NCI-H460 (cell line): Measurements from ENCODE around the gene SOAT1. TPM values are rescaled to one million over a fixed set of nuclear protein-coding genes. Genes with fewer than 3 reads are reported as not detected.
"Not testable (repeated sequence)": the region's sequence is repeated elsewhere in the genome, so short reads cannot be mapped to it uniquely, and the experiment has no call there.

Experiments used
- DNase-seq: peaks from one replicate; pipeline ENCODE4 v3.0.0-alpha.2; 2016; ENCODE audit warnings: low read depth; ENCODE audit errors: extremely low read depth
- polyA plus RNA-seq: library from polyadenylated mRNA; depleted of rRNA; stranded (reverse); fragments of >200 nt; gene quantifications from 2 replicates; pipeline ENCODE4 v1.2.3, GENCODE V29; 2014; cell fraction: nucleus; rRNA removed
- total RNA-seq: library from RNA; depleted of rRNA; stranded (reverse); fragments of >200 nt; shearing (Covaris generic); gene quantifications from 2 replicates; pipeline ENCODE4 v1.2.3, GENCODE V29; 2014; rRNA removed

The SOAT1 gene
- 14.4 and 22.8 TPM in 2 replicates for total RNA-seq
- 14.3 and 17.3 TPM in 2 replicates for polyA plus RNA-seq

DNA sequence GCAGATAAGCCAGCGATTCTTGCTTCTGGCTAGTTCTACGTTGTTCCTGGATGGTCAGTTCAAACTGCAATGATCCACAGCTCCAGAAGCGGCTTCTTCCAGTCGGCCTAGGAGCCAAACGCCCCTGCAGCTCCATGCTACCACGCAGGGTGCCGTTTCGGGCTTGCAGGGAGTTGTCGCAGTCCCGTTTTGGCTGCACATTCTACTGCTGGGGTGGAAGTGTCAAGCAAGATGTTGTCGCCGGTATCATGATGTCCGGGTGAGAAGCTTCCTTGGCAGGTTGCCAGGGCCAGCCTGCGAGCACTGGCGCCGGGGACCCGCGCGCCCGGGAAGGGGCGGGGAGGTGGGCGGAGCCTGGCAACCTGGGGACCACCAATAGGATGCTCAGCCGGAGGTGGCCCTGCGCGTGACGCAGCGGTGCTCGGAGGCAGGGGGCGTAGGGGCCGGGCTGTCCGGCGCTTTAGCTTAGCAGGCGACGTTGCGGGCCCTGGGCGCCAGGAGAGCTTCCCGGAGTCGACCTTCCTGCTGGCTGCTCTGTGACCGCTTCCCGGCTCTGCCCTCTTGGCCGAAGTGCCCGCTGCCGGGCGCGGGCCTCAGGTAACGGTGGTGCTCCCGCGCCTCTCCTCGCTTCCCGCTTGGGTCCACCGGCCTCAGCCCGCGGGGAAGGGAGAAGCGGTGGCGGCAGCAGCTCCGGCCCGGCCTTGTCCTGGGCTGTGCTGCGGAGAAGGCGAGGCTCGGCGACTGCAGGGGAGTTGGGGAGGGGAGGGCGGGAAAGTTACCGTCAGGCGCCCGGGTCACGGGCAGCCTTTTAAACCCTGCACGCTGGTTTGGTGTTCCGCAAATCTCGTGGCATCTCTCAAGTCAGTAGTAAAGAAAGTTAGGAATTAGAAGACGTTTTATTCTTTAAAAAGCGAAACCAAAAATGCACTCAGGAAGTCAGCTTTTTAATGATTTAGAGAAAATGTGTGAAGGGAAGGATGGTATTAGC lies at the start of gene SOAT1:
TSS of gene SOAT1 (plus strand) at position 458 of the 988 bp plus-strand sequence. CDS start 8,888 bp downstream, outside the sequence.
- DNase-seq = peak; percentile 84

DNA sequence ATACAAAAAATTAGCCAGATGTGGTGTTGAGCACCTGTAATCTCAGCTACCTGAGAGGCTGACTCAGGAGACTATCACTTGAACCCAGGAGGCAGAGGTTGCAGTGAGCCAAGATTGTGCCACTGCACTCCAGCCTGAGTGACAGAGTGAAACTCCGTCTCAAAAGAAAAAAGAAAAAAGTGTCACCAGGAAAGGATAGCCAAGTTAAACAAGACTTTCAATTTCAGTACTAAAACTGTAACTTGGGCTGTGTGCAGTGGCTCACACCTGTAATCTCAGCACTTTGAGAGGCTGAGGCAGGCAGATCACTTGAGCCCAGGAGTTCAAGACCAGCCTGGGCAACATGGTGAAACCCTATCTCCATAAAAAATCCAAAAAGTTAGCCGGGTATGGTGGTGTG lies 48.2 kb upstream of the SOAT1 start:
- DNase-seq = not testable (repeated sequence)

DNA sequence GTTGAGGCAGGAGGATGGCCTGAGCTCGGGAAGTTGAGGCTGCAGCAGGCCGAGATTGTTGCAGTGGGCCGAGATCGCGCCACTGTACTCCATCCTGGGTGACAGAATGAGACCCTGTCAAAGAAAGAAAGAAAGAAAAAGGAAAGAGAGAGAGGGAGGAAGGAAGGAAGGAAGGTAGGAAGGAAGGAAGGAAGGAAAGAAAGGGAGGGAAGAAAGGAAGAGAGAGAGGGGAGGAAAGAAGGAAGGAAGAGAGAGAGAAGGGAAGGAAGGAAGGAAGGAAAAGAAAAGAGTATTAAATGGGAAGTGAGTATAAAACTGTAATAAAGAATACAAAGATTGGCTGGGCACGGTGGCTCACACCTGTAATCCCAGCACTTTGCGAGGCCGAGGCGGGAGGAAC lies 45.7 kb upstream of the SOAT1 start:
- no peak for DNase-seq

DNA sequence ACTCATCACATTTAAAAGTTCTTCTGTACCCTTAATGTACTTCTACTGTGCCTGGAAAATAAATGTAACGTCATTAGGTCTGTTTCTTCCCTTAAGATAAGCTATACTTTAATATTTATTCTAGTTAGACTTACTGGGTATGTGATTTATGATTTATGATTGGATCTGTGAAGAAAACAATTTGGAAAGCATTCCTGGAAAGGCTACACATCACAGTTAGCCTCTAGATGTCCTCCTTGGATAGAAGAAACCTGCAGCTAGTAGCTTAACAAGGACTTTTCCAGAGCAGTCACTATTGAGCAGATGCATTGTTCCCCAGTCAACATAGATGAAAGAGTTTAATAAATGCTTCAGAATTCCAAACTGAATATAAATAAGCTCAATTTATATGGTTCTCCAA lies 41.9 kb upstream of the SOAT1 start:
- DNase-seq = peak; percentile 41

DNA sequence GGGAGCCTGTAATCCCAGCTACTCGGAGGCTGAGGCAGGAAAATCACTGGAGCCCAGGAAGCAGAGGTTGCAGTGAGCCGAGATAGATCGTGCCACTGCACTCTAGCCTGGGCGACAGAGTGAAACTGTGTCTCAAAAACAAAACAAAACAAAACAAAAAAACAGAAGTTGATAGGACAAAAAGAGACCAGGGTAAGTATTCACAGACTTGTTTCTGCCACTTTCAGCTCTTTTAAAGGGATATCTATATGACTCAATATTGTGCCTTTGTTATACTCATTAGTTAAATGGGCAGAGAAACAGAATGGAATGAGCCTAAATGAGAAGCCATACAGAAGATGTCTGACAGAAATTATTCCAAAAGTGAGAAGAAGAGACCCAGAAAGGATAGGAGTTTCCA lies 41.0 kb upstream of the SOAT1 start:
- DNase-seq = no peak

DNA sequence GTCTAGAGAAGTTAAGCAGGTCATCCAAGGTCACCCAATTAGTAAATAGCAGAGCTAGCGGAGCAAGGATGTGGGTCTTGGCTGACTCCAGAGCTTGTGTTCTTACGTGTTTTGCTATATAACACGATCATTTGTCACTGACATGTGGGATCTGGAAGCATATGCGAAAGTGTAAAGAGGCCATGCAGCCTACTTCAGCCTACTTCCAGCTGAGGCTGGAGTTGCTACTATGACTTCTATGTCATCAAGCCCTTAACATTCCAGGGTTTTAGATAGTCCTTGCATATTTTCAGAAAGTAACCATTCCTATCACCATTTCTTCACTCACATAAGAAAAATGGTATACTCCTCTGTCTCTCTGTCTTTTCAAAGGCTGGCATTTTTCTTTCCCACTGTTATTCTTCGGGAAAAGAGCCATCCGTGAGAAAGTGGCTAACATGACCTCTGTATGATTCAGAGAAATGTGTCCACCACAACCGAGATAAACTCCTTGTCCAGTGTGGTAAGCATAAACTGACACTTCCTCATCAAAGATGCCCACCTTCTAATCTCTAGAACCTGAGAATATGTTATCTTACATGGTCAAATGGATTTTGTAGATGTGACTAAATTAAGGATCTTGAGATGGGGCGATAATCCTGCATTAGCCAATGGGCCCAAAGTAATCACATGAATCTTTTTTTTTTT lies 40.2 kb upstream of the SOAT1 start:
- no peak for DNase-seq

DNA sequence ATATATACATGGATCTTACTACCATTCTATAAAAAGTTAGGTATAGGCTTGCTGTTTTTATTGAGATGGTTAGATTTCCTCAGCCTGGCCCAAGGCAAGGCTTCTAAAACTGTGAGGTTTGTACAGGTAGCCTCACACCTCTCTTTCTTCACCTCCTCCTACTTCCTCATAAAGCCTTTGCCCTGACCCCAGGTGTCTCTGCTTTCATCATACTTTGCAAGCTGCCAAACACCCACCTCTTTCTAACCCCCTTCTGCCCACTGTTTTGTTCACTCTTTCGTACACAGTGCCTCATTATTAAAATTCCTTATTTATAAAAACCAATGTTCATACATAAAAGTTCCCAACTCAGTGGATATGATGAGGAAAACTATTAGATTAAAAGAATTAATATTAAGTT lies 31.4 kb upstream of the SOAT1 start:
- DNase-seq = no peak

DNA sequence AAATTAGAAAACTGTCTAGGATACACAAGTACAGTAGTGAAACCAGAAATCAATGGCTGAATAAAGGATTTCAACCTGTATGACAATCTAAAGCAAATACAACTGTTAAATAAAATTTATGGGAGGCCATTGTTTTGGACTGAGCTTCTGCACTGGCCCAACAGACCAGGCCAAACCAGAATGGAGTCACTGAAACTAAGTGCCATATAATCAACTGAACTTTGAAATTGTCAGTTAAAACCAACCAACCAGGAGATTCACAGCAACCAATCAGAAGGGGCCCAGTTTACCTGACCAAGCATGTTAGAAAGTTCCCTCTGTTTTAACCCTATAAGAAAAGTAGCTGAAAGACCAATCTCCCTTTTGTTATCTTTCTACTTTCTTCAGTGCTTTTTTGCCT lies 30.5 kb upstream of the SOAT1 start:
- DNase-seq = no peak

DNA sequence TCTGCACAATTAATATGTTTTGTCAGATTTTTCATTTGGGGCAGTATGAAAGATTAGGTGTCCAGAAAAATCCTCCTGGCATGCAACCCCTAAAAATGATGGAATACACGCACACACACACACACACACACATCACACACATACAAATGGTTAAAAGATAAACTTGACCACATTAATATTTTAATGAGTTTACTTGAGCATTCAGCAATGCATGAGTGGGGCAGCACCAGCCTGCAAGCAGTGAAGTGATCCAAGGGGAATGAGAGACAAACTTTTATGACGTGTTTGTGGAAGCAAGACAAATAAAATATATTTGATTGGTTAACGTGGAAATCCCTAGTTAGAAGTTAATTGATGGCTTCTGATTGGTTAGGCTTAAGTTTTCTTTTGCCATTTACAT lies 29.1 kb upstream of the SOAT1 start:
- no peak for DNase-seq

DNA sequence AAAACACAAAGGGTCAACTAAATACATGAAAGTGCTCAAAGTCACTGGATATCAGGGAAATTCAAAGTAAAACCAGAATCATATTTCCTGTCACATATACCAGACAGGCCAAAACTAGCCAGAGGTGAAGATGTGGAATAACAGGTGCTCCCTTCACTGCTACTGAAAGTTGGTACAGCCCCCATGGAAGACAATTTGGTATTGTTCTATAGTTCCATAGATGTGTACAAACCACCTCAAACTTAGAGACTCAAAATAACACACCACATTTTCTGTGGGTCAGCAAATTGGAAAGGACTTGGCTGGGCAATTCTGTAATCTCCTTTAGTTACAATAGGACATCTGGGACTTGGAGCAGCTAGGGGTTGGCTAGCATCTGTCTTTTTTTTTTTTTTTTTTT lies 24.5 kb upstream of the SOAT1 start:
- DNase-seq = no peak

DNA sequence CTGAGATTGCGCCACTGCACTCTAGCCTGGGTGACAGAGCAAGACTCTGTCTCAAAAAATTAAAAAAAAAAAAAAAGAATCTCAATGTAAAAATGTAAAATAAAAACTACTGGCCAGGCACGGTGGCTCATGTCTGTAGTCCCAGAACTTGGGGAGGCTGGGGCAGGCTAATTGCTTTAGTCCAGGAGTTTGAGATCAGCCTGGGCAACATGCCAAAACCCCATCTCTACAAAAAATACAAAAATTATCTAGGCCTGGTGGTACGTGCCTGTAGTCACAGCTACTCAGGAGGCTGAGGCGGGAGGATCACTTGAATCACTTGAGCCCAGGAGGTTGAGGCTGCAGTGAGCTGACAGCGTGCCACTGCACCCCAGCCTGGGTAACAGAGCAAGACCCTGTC lies 19.2 kb upstream of the SOAT1 start:
- not testable (repeated sequence) for DNase-seq

DNA sequence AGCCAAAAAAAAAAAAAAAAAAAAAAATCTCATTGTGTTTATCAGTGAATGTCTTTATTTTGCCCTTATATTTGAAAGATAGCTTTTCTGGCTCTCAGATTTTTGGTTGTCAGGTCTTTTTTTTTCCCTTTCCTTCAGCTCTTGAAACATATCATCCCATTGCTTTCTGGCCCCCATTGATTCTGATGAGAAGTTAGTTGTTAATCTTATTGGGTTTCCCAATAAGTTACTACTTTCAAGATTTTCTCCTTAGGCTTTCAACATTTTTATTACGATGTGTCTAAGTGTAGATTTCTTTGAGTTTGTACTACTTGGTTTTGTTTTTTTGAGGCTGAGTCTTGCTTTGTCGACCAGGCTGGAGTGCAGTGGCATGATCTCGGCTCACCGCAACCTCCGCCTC lies 14.7 kb upstream of the SOAT1 start:
- no peak for DNase-seq

DNA sequence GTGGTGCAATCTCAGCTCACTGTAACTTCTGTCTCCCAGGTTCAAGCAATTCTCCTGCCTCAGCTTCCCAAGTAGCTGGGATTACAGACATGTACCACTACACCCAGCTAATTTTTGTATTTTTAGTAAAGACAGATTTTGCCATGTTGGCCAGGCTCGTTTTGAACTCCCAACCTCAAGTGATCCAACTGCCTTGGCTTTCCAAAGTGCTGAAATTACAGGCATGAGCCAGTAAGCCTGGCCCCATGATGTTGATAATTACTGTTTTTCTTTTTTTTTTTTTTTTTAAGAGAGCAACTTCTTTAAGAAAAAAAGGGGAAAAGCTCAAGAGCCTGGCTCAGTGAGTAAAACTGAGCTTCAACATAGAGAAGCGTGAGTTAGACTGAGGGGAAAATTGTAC lies 9.6 kb upstream of the SOAT1 start:
- DNase-seq = no peak

DNA sequence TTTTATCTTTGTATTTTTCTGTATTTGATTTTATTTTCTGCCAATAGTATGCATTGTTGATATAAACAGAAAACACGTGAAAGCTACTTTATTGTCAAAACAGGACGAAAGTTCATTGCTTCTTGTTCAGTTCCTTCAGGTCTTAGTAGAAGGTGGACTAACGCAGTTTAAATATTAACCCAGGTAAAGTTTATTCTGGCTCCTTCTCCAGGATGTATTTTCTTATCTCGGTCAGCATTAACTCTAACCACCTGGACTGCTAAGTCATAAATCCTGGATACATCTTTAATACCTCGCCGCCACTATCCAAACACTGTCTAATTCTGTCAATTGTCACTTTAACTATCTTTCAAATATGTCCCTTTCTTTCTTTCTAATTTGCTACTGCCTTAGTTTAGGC lies 5.7 kb upstream of the SOAT1 start:
- DNase-seq = no peak

DNA sequence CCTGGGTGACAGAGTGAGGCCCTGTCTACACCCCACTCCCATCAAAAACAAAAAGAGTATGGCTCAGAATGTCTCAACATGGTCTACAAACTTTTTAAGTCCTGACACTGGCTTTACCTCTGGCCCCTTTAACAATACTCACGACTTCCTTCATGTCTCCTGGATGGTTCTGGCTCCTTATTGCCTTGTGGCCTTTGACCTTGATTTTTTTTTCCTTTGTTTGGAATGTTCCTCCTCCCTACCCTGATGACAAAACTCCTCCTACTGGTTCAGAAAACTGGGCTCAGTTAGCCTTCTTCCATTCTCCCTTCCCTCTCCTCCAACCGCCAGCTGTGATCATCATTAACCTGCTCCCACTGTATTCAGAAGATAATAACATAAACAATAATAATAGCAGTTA lies 4.6 kb upstream of the SOAT1 start:
- DNase-seq = no peak

DNA sequence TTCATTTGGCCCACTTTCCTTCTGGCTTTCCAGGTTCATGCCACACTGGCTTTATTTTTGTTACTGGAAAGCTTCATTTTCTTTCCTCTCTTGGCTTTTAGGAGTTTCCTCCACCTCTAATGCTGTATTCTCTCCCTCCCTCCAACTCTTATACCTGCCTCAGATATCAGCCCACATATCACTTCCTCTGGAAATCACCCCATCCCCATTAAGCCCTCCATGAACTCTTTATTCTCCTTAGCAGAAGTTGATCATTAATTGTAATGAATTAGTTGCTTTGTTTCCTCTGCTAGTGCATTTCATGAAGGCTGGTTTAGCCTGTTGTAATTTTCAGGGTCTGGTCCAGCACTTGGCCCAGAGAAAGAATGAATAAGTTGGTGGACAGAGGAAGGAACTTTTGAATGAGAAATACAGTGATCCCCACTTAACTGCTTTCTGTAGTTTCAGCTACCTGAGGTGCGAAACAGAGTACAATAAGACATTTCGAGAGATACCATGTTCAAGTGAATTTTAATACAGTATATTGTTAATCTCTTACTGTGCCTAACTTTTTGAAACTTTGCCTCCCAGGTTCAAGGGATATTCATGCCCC lies 1.7 kb downstream of the SOAT1 start:
- no peak for DNase-seq

DNA sequence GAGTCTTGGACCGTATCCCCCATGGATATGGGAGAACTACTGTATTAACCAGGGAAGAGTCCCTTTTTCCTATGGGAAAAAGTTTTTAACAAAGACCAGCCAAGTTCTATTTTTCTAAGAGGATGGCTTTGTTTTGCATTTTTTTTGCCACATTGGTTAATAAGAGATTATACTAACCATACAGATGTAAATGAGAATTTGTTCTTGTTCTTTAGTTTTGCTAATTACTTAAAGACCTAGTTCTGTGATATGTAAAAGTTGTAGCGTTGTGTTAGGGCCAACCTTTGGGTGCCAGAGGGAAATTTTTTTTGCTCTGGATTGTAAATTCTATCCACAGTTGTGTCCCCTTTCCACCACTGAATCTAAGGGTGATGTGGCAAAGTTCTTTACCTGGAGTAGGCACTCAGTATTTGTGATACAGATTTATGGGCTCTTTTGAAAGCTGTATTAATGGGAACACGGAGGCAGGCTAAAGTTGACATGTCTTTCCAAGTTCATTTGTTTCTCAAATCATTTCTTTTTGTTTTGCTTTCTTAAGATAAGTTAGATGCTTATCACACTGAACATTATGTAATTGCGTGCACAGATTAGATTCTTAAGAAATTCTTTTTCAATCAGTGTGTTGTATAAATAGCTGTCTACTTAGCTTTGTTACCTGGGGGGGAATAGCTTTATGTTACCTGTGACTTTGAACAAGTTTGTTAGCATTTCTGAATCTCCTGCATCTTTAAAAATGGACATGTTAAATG lies 2.9 kb downstream of the SOAT1 start:
- no peak for DNase-seq

DNA sequence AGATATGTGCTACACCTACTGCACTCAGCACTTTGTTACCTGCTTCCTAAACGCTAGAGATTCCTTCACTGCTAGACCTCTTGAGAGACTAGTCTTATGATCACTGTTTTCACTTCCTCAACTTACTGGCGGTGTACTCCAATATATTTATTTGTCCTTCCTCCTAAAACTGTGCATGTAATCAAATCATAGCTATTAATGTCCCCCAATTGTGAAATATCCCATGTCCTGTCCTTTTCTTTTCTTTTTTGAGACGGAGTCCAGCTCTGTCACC lies 3.4 kb downstream of the SOAT1 start:
- no peak for DNase-seq

DNA sequence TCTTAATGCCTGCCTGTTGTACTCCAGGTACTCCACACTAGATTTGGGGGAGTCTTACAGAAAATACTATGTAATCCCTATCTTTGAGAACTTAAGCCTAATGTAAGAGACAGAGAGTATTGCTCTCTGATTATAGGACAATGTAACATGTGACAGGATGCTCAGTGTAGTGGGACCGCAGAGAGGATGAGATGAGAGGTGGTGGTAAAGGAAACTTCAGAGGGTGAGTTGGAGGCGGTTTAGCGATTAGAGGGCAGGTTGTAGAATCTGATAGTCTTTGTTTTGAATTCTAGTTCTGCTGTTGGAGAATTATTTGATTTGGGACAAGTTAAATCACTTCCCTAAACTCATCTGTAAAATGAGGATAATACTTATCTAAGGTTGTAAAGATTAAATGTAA lies 5.4 kb downstream of the SOAT1 start:
- no peak for DNase-seq

DNA sequence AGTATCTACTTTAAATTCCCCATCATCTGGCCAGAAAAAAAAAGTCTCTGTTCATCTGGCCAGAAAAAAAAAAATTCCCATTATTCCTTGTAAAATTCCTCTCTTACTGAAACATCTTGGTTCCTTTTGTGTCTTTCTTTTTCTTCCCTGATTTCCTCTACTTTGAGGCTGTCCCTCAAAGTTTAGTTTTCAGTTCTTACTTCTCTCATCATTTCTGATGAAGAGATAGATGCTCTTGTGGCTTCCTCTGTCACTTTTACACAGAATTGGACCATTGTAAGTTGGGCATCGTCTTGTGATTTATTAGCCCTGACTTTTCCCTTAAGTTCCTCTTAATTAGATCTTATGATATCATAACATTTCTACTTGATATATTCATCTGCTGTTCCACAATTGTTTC lies 6.5 kb downstream of the SOAT1 start:
- no peak for DNase-seq

DNA sequence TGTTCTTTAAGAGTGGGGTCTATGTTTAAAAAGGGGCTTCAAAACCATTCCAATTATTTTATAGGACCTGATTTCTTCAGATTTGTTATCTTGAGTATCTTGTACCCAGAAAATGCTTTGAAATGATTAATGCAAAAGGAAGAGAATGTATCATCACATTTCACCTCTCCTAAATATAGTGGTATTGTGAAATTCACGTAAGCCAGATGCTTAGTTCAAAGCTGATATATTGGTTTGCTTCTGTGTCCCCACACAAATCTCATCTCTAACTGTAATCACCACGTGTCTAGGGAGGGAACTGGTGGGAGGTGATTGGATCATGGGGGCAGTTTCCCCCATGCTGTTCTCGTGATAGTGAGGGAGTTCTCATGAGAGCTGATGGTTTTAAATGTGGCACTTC lies 8.5 kb downstream of the SOAT1 start:
- no peak for DNase-seq
